ENCODE data around the gene ZPR1. TPM values are rescaled to one million over a fixed set of nuclear protein-coding genes. Genes with fewer than 3 reads are reported as not detected.
"Not testable (repeated sequence)": the region's sequence is repeated elsewhere in the genome, so short reads cannot be mapped to it uniquely, and the experiment has no call there.

ZPR1 gene
- total RNA-seq, 1 donor from 2014 or later = 69.0 TPM

- Mint-ChIP-seq H3K27me3 (peaks cover 11% of the 10 kb centered on the region), H3K4me1 (no peaks in the 10 kb centered on the region), H3K27ac (no peak overlapping the region), H3K9me3 (no peaks in the 10 kb centered on the region), H3K36me3 (ENCODE audit: low read depth) (no peaks in the 10 kb centered on the region), H3K4me3 (no peak overlapping the region)
- ChIA-PET POLR2A (no interaction called here), CTCF (no interaction called here)
- intact Hi-C loops (cut with micrococcal nuclease) = no loop called here
- no peak for TF ChIP-seq CTCF (IDR thresholded peaks at IDR 0.05)
- DNase-seq (no peak), ATAC-seq (ENCODE audit: low read depth) (no peak)
Observed at GRCh38 chr11:116812109-116812508, 24.3 kb upstream of the ZPR1 start.

- Mint-ChIP-seq H3K4me3 (no peak overlapping the region), H3K9me3 (no peaks in the 10 kb centered on the region), H3K27ac (no peak overlapping the region), H3K36me3 (ENCODE audit: low read depth) (no peaks in the 10 kb centered on the region), H3K4me1 (no peaks in the 10 kb centered on the region), H3K27me3 (peaks cover 11% of the 10 kb centered on the region)
- no peak for TF ChIP-seq CTCF (IDR thresholded peaks at IDR 0.05)
- DNase-seq (no peak), ATAC-seq (ENCODE audit: low read depth) (no peak)
- ChIA-PET POLR2A (no interaction called here), CTCF (no interaction called here)
- intact Hi-C loops (cut with micrococcal nuclease) = no loop called here
Observed at GRCh38 chr11:116811194-116811593, 23.4 kb upstream of the ZPR1 start.

GRCh38 chr11:116808262-116809175 is 20.7 kb upstream of the ZPR1 start:
- no peak overlapping the region for H3K27ac Mint-ChIP-seq
- no peaks in the 10 kb centered on the region for H3K4me1 Mint-ChIP-seq
- no peak for ATAC-seq (ENCODE audit: low read depth)
- ChIA-PET CTCF (interaction anchor here (0.6 kb wide), 1 partner anchor 13 kb away, joined by 4 read pairs; no protein-coding TSS in a partner anchor), POLR2A (no interaction called here)
- no peak overlapping the region for H3K4me3 Mint-ChIP-seq
- intact Hi-C loops (cut with micrococcal nuclease) = no loop called here
- H3K27me3 Mint-ChIP-seq = peaks cover 12% of the 10 kb centered on the region
- no peak for TF ChIP-seq CTCF (IDR thresholded peaks at IDR 0.05)
- no peak for DNase-seq
- no peaks in the 10 kb centered on the region for H3K9me3 Mint-ChIP-seq
- no peaks in the 10 kb centered on the region for H3K36me3 Mint-ChIP-seq (ENCODE audit: low read depth)

- POLR2A ChIA-PET = no interaction called here
- no peaks in the 10 kb centered on the region for H3K4me1 Mint-ChIP-seq
- H3K27ac Mint-ChIP-seq = no peak overlapping the region
- H3K4me3 Mint-ChIP-seq = no peak overlapping the region
- no peaks in the 10 kb centered on the region for H3K9me3 Mint-ChIP-seq
- intact Hi-C loops (cut with micrococcal nuclease) = no loop called here
- TF ChIP-seq CTCF (IDR thresholded peaks at IDR 0.05) = no peak
- no peak for DNase-seq
- no peak for ATAC-seq (ENCODE audit: low read depth)
- peaks cover 15% of the 10 kb centered on the region for H3K27me3 Mint-ChIP-seq
- no peaks in the 10 kb centered on the region for H3K36me3 Mint-ChIP-seq (ENCODE audit: low read depth)
- CTCF ChIA-PET = no interaction called here
Observed at GRCh38 chr11:116807601-116808261, 19.9 kb upstream of the ZPR1 start.

GRCh38 chr11:116804001-116804400 is 16.2 kb upstream of the ZPR1 start:
- ChIA-PET CTCF (no interaction called here), POLR2A (no interaction called here)
- Mint-ChIP-seq H3K4me1 (no peaks in the 10 kb centered on the region), H3K27ac (no peak overlapping the region), H3K36me3 (ENCODE audit: low read depth) (no peaks in the 10 kb centered on the region), H3K27me3 (peaks cover 19% of the 10 kb centered on the region), H3K4me3 (no peak overlapping the region), H3K9me3 (no peaks in the 10 kb centered on the region)
- ATAC-seq (ENCODE audit: low read depth) (no peak), DNase-seq (no peak)
- no peak for TF ChIP-seq CTCF (IDR thresholded peaks at IDR 0.05)
- intact Hi-C loops (cut with micrococcal nuclease) = no loop called here

- ATAC-seq (ENCODE audit: low read depth); DNase-seq; H3K9me3 Mint-ChIP-seq; CTCF ChIA-PET; intact Hi-C loops (cut with micrococcal nuclease); H3K36me3 Mint-ChIP-seq (ENCODE audit: low read depth); H3K27ac Mint-ChIP-seq; H3K4me1 Mint-ChIP-seq; POLR2A ChIA-PET; H3K4me3 Mint-ChIP-seq: not testable (repeated sequence)
- H3K27me3 Mint-ChIP-seq = peaks cover 13% of the 10 kb centered on the region
Observed at GRCh38 chr11:116801662-116802061, 13.8 kb upstream of the ZPR1 start.

Data from activated B cell treated with CpG ODN at 0.5 μM for 24 hours (primary cell).